Parathyroid adenoma (tissue), 2 donors: ENCODE results near the gene VSTM1.
"Not testable (repeated sequence)": the region's sequence is repeated elsewhere in the genome, so short reads cannot be mapped to it uniquely, and the experiment has no call there.

Experiments
- H2AFZ ChIP-seq: fragments of 300-600 bp; sonication (generic); one replicate; pipeline ENCODE4 v1.7.0; 2017; ENCODE audit warnings: antibody characterized with exemption, mild to moderate bottlenecking
- H3K27ac ChIP-seq: fragments of 300-600 bp; sonication (generic); one replicate; pipeline ENCODE4 v1.7.0; 2017
- H3K27me3 ChIP-seq: fragments of 300-600 bp; sonication (generic); one replicate; pipeline ENCODE4 v1.7.0; 2017; ENCODE audit warnings: low read length; ENCODE audit not compliant: control insufficient read depth, insufficient read depth
- H3K36me3 ChIP-seq: fragments of 300-600 bp; sonication (generic); one replicate; pipeline ENCODE4 v1.7.0; 2017; ENCODE audit warnings: low read length; ENCODE audit not compliant: control insufficient read depth, insufficient read depth
- H3K4me1 ChIP-seq: fragments of 300-600 bp; sonication (generic); one replicate; pipeline ENCODE4 v1.7.0; 2017; ENCODE audit warnings: control low read depth
- H3K4me2 ChIP-seq: fragments of 300-600 bp; sonication (generic); one replicate; pipeline ENCODE4 v1.7.0; 2017; ENCODE audit warnings: low read length
- H3K4me3 ChIP-seq: fragments of 300-600 bp; sonication (generic); one replicate; pipeline ENCODE4 v1.7.0; 2017; ENCODE audit warnings: low read depth, low read length
- H3K79me2 ChIP-seq: fragments of 300-600 bp; sonication (generic); one replicate; pipeline ENCODE4 v1.7.0; 2017; ENCODE audit warnings: control low read depth
- H3K9ac ChIP-seq: fragments of 300-600 bp; sonication (generic); one replicate; pipeline ENCODE4 v1.7.0; 2017; ENCODE audit warnings: mild to moderate bottlenecking
- H3K9me3 ChIP-seq: fragments of 300-600 bp; sonication (generic); one replicate; pipeline ENCODE4 v1.7.0; 2017; ENCODE audit warnings: low read length; ENCODE audit not compliant: control insufficient read depth
- TF ChIP-seq, protein P1 (sequence below): fragments of 300-600 bp; sonication (generic); IDR thresholded peaks from one replicate; pipeline ENCODE4 v1.7.0; 2017; ENCODE audit warnings: antibody characterized with exemption, mild to moderate bottlenecking
- donor health status: primary hyperparathyroidism.

The VSTM1 gene

DNA sequence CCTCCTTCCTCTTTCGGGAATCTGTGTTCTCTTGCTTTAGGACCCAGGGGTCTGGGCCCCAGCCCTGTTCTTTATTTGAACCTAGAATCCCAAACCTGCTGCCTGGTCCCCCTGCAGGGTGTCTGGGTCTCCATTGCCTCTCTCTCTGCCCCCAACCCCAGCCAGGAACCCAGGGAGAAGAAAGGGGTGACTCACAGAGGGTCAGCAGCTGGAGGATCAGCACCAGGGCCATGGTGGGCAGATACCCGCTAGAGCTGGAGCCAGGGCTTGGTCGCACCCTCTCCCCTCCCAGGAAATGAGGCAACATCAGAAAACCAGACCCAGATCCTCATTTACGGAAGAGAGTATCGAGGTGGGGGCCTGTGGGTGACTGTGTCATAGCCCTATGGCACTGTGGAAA lies 36.9 kb upstream of the VSTM1 start, which contains the start of gene OSCAR:
Gene OSCAR (minus strand): TSS at position 243 of the 400 bp plus-strand sequence. CDS start 11 bp downstream, at position 232.
- Histone ChIP-seq H3K4me1 (no peaks in the 10 kb centered on the region), H3K79me2 (peaks cover 16% of the 10 kb centered on the region), H3K36me3 (no peaks in the 10 kb centered on the region), H2AFZ (no peak within 1 kb of the TSS), H3K4me2 (no peak within 1 kb of the TSS), H3K4me3 (no peak within 1 kb of the TSS), H3K9me3 (no peaks in the 10 kb centered on the region), H3K27me3 (no peaks in the 10 kb centered on the region), H3K9ac (no peak within 1 kb of the TSS), H3K27ac (no peak within 1 kb of the TSS)
- TF ChIP-seq, protein P1, sequence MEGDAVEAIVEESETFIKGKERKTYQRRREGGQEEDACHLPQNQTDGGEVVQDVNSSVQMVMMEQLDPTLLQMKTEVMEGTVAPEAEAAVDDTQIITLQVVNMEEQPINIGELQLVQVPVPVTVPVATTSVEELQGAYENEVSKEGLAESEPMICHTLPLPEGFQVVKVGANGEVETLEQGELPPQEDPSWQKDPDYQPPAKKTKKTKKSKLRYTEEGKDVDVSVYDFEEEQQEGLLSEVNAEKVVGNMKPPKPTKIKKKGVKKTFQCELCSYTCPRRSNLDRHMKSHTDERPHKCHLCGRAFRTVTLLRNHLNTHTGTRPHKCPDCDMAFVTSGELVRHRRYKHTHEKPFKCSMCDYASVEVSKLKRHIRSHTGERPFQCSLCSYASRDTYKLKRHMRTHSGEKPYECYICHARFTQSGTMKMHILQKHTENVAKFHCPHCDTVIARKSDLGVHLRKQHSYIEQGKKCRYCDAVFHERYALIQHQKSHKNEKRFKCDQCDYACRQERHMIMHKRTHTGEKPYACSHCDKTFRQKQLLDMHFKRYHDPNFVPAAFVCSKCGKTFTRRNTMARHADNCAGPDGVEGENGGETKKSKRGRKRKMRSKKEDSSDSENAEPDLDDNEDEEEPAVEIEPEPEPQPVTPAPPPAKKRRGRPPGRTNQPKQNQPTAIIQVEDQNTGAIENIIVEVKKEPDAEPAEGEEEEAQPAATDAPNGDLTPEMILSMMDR, result no peak

DNA sequence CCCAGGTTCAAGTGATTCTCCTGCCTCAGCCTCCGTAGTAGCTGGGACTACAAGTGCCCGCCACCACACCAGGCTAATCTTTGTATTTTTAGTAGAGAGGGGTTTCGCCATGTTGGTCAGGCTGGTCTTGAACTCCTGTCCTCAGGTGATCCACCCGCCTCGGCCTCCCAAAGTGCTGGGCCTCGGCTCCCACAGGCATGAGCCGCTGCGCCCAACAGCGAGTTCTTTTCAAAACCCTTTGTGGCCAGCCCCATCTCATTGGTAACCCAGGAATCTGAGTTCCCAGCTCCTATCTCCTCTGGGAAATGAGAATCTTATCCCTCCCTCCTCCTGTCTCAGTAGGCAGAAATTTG lies 36.2 kb upstream of the VSTM1 start:
- H3K9ac ChIP-seq, H3K27ac ChIP-seq, H3K4me3 ChIP-seq, H3K4me1 ChIP-seq, H2AFZ ChIP-seq, H3K9me3 ChIP-seq, H3K4me2 ChIP-seq, H3K27me3 ChIP-seq, H3K36me3 ChIP-seq: not testable (repeated sequence)
- H3K79me2 ChIP-seq, result peaks cover 13% of the 10 kb centered on the region

DNA sequence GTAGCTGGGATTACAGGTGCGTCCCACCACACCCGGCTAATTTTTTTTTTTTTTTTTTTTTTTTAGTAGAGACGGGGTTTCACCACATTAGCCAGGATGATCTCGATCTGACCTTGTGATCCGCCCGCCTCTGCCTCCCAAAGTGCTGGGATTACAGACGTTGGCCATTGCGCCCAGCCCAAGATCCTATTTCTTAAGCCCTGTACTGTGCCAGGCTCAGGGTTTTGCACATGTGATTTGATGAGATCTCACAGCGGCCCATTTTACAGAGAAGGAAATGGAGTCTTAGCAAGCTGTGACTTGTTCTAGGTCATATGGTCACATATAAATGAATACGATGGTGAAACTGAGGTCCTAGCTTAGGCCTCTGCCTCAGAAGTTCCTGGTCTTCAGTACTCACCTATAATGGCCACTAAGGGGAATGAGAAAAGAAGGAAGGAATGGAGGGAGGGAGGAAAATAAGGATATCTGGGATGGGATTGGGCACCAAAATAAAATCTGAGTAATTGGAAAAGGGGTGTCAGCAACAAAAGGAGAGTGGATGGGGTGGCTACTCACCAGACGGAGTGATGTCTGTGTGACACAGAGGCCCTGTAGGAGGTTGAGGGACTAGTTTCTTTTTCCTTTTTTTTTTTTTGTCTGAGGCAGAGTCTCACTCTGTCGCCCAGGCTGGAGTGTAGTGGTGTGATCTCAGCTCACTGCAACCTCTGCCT lies 35.6 kb upstream of the VSTM1 start:
- H3K4me2 ChIP-seq, result no peak overlapping the region
- no peak overlapping the region for H3K9ac ChIP-seq
- TF ChIP-seq, protein P1, result no peak
- H3K36me3 ChIP-seq, result no peaks in the 10 kb centered on the region
- H3K4me1 ChIP-seq, result no peaks in the 10 kb centered on the region
- H3K4me3 ChIP-seq, result no peak overlapping the region
- H3K9me3 ChIP-seq, result no peaks in the 10 kb centered on the region
- peaks cover 11% of the 10 kb centered on the region for H3K79me2 ChIP-seq
- no peak overlapping the region for H2AFZ ChIP-seq
- no peak overlapping the region for H3K27ac ChIP-seq
- no peaks in the 10 kb centered on the region for H3K27me3 ChIP-seq

DNA sequence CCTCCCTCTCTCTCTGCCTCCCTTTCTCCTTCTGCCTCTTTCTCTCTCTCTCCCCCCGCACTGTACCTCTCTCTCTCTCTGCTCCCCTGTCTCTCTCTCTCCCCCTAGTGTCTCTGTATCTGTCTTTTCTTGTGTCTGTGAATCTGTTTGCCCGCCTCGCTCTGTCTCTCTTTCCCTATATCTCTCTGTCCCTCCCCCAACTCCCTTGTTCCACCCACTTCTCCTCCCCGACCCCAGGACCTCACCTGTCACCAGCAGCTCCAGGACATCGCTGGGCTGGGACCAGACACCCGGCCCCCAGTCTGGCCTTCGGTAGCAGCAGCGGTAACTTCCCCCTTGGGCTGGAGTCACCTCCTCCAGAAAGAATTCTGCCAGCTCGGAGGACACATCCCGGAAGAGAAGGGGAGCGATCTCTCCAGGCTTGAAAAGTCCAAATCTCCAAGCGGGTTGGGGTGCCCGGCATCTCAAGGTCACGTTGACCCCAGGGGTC lies 33.0 kb upstream of the VSTM1 start:
- TF ChIP-seq, protein P1, result peak; percentile 8
- Histone ChIP-seq H3K9me3 (no peaks in the 10 kb centered on the region), H3K36me3 (no peaks in the 10 kb centered on the region), H3K4me2 (peak overlapping the region; percentile 64), H3K4me3 (peak overlapping the region; percentile 61), H3K9ac (peak overlapping the region; percentile 21), H2AFZ (peak overlapping the region; percentile 99), H3K79me2 (no peaks in the 10 kb centered on the region), H3K27me3 (no peaks in the 10 kb centered on the region), H3K27ac (peak overlapping the region; percentile 67), H3K4me1 (no peaks in the 10 kb centered on the region)

DNA sequence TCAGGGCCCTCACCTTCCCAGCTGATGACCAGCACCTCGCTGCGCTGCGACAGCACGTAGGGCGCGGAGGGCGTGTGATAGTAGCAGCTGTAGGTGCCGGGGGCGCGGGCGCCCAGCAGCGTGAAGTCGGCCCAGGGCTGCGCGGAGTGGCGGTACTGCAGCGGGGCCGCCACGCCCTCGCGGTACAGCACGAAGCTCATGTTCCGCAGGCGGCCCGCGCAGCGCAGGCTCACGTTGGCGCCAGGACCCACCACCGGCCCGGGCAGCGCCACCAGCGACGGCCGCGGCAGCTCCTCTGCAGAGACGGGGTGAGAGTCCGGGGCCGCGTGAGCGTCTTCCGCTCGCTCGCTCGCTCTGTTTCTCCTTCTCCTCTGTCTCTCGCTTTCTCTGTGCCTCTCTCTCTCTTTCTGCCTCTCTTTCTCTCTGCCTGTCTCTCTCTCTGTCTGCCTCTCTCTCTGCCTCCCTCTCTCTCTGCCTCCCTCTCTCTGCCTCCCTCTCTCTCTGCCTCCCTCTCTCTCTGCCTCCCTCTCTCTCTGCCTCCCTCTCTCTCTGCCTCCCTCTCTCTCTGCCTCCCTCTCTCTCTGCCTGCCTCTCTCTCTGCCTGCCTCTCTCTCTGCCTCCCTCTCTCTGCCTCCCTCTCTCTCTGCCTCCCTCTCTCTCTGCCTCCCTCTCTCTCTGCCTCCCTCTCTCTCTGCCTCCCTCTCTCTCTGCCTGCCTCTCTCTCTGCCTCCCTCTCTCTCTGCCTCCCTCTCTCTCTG lies 32.3 kb upstream of the VSTM1 start:
- H3K4me1 ChIP-seq, H3K9me3 ChIP-seq, H3K27me3 ChIP-seq, H3K79me2 ChIP-seq, H3K9ac ChIP-seq, H3K36me3 ChIP-seq: not testable (repeated sequence)
- H2AFZ ChIP-seq, result peak overlapping the region; percentile 99
- peak overlapping the region; percentile 67 for H3K27ac ChIP-seq
- peak overlapping the region; percentile 87 for H3K4me2 ChIP-seq
- peak overlapping the region; percentile 50 for H3K4me3 ChIP-seq
